Spleen (tissue), 11 donors: ENCODE data around the gene ARHGAP5. TPM values are rescaled to one million over a fixed set of nuclear protein-coding genes. Genes with fewer than 3 reads are reported as not detected.

Experiments
- DNase-seq: peaks from one replicate; pipeline ENCODE4 v3.0.0-alpha.2; 2020
- H3K27ac ChIP-seq, 8 donors: fragments of 200-600 bp; sonication (generic) in 7 of 8; 1 replicate in 4 of 8; 2 replicates in 4 of 8; pipeline versions ENCODE4 v1.5.0 to v1.8.0; 2016 to 2021; ENCODE audit warnings: inconsistent platforms in 4 of 8, mild to moderate bottlenecking in 4 of 8, moderate library complexity in 1 of 8
- H3K27me3 ChIP-seq, 7 donors: fragments of 200-600 bp; sonication (generic) in 6 of 7; replicated peaks in 1 of 7; 1 replicate in 4 of 7; 2 replicates in 3 of 7; pipeline versions ENCODE4 v1.5.0 to v1.8.0; 2016 to 2021; ENCODE audit warnings: inconsistent platforms in 3 of 7, mild to moderate bottlenecking in 1 of 7
- H3K36me3 ChIP-seq, 6 donors: fragments of 200-600 bp; sonication (generic) in 5 of 6; 1 replicate in 4 of 6; 2 replicates in 2 of 6; pipeline versions ENCODE4 v1.5.0 to v1.8.0; 2016 to 2021; ENCODE audit warnings: inconsistent platforms in 2 of 6
- H3K4me1 ChIP-seq, 6 donors: fragments of 200-600 bp; sonication (generic) in 5 of 6; 1 replicate in 3 of 6; 2 replicates in 3 of 6; pipeline versions ENCODE4 v1.5.0 to v1.8.0; 2016 to 2021; ENCODE audit warnings: inconsistent platforms in 3 of 6
- H3K4me3 ChIP-seq, 8 donors: fragments of 200-600 bp; sonication (generic) in 7 of 8; 1 replicate in 4 of 8; 2 replicates in 4 of 8; pipeline versions ENCODE4 v1.5.0 to v1.8.0; 2016 to 2021; ENCODE audit warnings: inconsistent platforms in 4 of 8, mild to moderate bottlenecking in 4 of 8, moderate library complexity in 2 of 8
- H3K9me3 ChIP-seq, 8 donors: fragments of 200-600 bp; sonication (generic) in 7 of 8; 1 replicate in 4 of 8; 2 replicates in 4 of 8; pipeline versions ENCODE4 v1.5.0 to v1.8.0; 2016 to 2021; ENCODE audit warnings: inconsistent platforms in 4 of 8
- CTCF ChIP-seq, 11 experiments: fragments of 200-600 bp in 7 of 11; fragments of 450-650 bp in 4 of 11; sonication (generic) in 4 of 11; IDR thresholded peaks in 8 of 11; conservative IDR thresholded peaks in 3 of 11; 1 replicate in 7 of 11; 2 replicates in 4 of 11; pipeline versions ENCODE4 v1.4.0 to v1.8.0; 2016 to 2021; ENCODE audit warnings: antibody characterized with exemption in 11 of 11, inconsistent platforms in 4 of 11, mild to moderate bottlenecking in 1 of 11
- POLR2A ChIP-seq, 3 donors: fragments of 450-650 bp; IDR thresholded peaks; one replicate each; pipeline ENCODE4 v1.5.1; 2017; ENCODE audit warnings: antibody characterized with exemption in 3 of 3, mild to moderate bottlenecking in 1 of 3
- POLR2AphosphoS5 ChIP-seq, 3 donors: sonication (generic); formaldehyde crosslinking; IDR thresholded peaks; one replicate each; pipeline ENCODE4 v1.5.1; 2017; ENCODE audit warnings: antibody characterized with exemption in 3 of 3
- WGBS, 5 donors: extraction: QIAGEN DNeasy Blood & Tissue Kit in 3 of 5; methylation state at CpG; one replicate each; pipeline versions ENCODE4 v1.1.5 to v1.1.7; 2013 to 2018; 5-methylcytosine and 5-hydroxymethylcytosine counted together
- intact Hi-C: fragments of 100-400 bp; cut with DNase I; formaldehyde crosslinking; loops from one replicate; pipeline ENCODE4 v1.15.0; 2023; ENCODE audit warnings: low total_unique reads
- polyA plus RNA-seq, 3 donors: library from polyadenylated mRNA; stranded (reverse); fragments of 200-250 nt; gene quantifications; one replicate each; pipeline ENCODE4 v1.2.1, GENCODE V29; 2013
- total RNA-seq, 7 donors: library from RNA; depleted of rRNA in 3 of 7; stranded (reverse); fragments of >200 nt in 3 of 7; fragmentation: NEBNext Ultra II Directional in 4 of 7; extraction: Animal tissue kit (Norgen Biotek cat#: 25700) in 4 of 7; gene quantifications; one replicate each; pipeline versions ENCODE4 v1.1.0 to v1.2.1, GENCODE V29; 2016 to 2021
- donor health status: healthy with polysubstance abuse.
- donor health status: DM: no; HTN: no; CAD: no; lungs with moderate emphysema.
- donor health status: DM: no; HTN: no; CAD: no.
- donor health status: Bipolar disorder and iron deficiency.
- donor health status: healthy.
- donor health status: DM: no; HTN: no; CAD: no.
- donor health status: DM: yes; HTN: yes; CAD: no.

The ARHGAP5 gene
- total and polyA plus RNA-seq, 10 donors, result 10.1 to 189 (median 109) TPM

GRCh38 chr14:32136027-32136825 lies 59.1 kb downstream of the ARHGAP5 start:
- H3K9me3 ChIP-seq, result peaks cover 9 to 31% (median 23%) of the 10 kb centered on the region in 8 donors
- intact Hi-C loops, result no loop called here
- H3K36me3 ChIP-seq, result peaks cover 0 to 66% (median 4%) of the 10 kb centered on the region in 6 donors
- H3K27ac ChIP-seq, result no peak overlapping the region
- TF ChIP-seq POLR2A (IDR thresholded peaks at IDR 0.05) (no peak), CTCF (IDR thresholded peaks at IDR 0.05 in 8 of 11, conservative IDR thresholded peaks at IDR 0.05 in 3 of 11) (no peak), POLR2AphosphoS5 (IDR thresholded peaks at IDR 0.05) (no peak)
- DNase-seq, result no peak
- WGBS, 5 donors, result 95 to 99% (median 97%) methylated on average over 2 of the region's 2 CpGs
- no peak overlapping the region for H3K4me3 ChIP-seq
- no peaks in the 10 kb centered on the region for H3K27me3 ChIP-seq
- peaks cover 0 to 3% (median 0%) of the 10 kb centered on the region in 6 donors for H3K4me1 ChIP-seq

DNA sequence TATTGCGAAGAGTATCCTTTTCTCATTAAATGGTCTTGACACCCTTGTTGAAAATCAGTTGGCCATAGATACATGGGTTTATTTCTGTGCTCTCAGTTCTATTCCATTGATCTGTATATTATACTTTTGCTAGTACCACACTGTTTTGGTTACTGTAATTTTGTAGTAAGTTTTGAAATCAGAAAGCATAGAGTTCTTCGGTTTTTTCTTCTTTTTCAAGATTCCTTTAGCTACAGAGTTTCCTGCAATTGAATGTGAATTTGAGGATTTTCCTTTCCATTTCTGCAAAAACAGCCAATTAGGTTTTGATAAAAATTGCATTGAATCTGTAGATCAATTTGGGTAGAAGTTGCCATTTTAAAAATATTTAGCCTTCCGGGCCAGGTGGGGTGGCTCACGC lies 60.2 kb downstream of the ARHGAP5 start:
- DNase-seq, result no peak
- 95 to 98% (median 98%) methylated on average over 4 of the region's 4 CpGs for WGBS, 5 donors
- peaks cover 0 to 3% (median 0%) of the 10 kb centered on the region in 6 donors for H3K4me1 ChIP-seq
- intact Hi-C loops, result no loop called here
- TF ChIP-seq POLR2AphosphoS5 (IDR thresholded peaks at IDR 0.05) (no peak), POLR2A (IDR thresholded peaks at IDR 0.05) (no peak), CTCF (IDR thresholded peaks at IDR 0.05 in 8 of 11, conservative IDR thresholded peaks at IDR 0.05 in 3 of 11) (no peak)
- no peaks in the 10 kb centered on the region for H3K27me3 ChIP-seq
- H3K27ac ChIP-seq, result no peak overlapping the region
- H3K36me3 ChIP-seq, result peaks cover 0 to 66% (median 4%) of the 10 kb centered on the region in 6 donors
- no peak overlapping the region for H3K4me3 ChIP-seq
- peaks cover 9 to 26% (median 19%) of the 10 kb centered on the region in 8 donors for H3K9me3 ChIP-seq

DNA sequence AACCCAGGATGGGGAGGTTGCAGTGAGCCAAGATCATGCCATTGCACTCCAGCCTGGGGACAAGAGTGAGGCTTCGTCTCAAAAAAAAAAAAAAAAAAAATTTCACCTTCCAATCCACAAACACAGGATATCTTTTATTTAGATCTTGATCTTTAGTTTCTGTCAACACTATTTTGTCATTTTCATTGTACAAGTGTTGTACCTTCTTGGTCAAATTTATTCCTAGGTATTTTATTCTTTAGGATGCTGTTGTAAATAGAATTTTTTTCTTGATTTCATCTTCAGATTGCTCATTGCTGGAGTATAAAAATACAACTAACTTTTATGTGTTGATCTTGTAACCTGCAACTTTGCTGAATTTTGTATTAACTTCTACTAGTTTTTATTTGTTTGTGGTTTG lies 60.8 kb downstream of the ARHGAP5 start:
- H3K4me3 ChIP-seq, result no peak overlapping the region
- H3K9me3 ChIP-seq, result peaks cover 9 to 26% (median 19%) of the 10 kb centered on the region in 8 donors
- peaks cover 0 to 3% (median 0%) of the 10 kb centered on the region in 6 donors for H3K4me1 ChIP-seq
- no peak overlapping the region for H3K27ac ChIP-seq
- TF ChIP-seq POLR2A (IDR thresholded peaks at IDR 0.05) (no peak), CTCF (IDR thresholded peaks at IDR 0.05 in 8 of 11, conservative IDR thresholded peaks at IDR 0.05 in 3 of 11) (no peak), POLR2AphosphoS5 (IDR thresholded peaks at IDR 0.05) (no peak)
- no peaks in the 10 kb centered on the region for H3K27me3 ChIP-seq
- DNase-seq, result no peak
- WGBS, 5 donors, result 97 to 100% (median 100%) methylated on average over 1 of the region's 1 CpG
- intact Hi-C loops, result no loop called here
- H3K36me3 ChIP-seq, result peaks cover 0 to 71% (median 4%) of the 10 kb centered on the region in 6 donors

DNA sequence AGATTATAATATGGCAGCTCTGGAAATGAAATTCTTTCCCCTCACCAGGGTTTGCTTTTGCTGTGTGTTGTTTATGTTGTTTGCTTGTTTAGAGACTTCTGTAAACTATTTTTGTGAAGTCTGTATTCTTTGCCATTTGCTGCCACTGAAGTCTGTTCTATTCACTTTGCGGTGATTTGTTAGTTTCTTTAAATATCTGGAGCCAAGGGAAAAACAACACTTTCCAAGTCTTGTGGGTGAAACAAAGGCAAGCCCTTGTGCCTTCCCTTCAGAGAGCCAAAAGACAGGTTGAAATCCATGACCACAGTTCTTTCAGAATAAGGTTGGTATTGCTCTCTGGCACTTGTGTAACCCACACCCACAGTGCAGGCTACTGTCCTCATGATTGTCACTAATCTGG lies 65.2 kb downstream of the ARHGAP5 start:
- H3K27me3 ChIP-seq, result no peaks in the 10 kb centered on the region
- H3K27ac ChIP-seq, result no peak overlapping the region
- TF ChIP-seq POLR2A (IDR thresholded peaks at IDR 0.05), result no peak
- no peaks in the 10 kb centered on the region for H3K4me1 ChIP-seq
- peaks cover 9 to 15% (median 13%) of the 10 kb centered on the region in 8 donors for H3K9me3 ChIP-seq
- WGBS, 5 donors, result 97 to 100% (median 100%) methylated on average over 1 of the region's 1 CpG
- no peak overlapping the region for H3K4me3 ChIP-seq
- DNase-seq, result no peak
- intact Hi-C loops, result no loop called here
- peaks cover 4 to 69% (median 15%) of the 10 kb centered on the region in 6 donors for H3K36me3 ChIP-seq
